K562 (cell line): Measurements from ENCODE around the gene ARIH1. TPM values are rescaled to one million over a fixed set of nuclear protein-coding genes. Genes with fewer than 3 reads are reported as not detected.

Source experiments
- ATAC-seq: fragments of 200-7000 bp; cut with Tn5 transposase; 3 replicates; pipeline ENCODE4 v1.9.1; 2020; ENCODE audit warnings: moderate library complexity
- BruUV-seq: library from RNA; stranded (reverse); fragments of 400-500 nt; replicated peaks from 2 replicates; lab custom pipeline; 2021; lab: Mats Ljungman, UMichigan
- CTCF ChIA-PET: fragments of 300-600 bp; formaldehyde crosslinking; extraction: SDS; loops from one replicate; lab custom pipeline; 2021; ENCODE audit warnings: low intra/inter-chr PET ratio; lab: Yijun Ruan, JAX
- POLR2A ChIA-PET: fragments of 300-600, 350-650 bp; sonication (Branson Sonifier 250); formaldehyde crosslinking; extraction: SDS; loops from one replicate; lab custom pipeline; 2021; ENCODE audit warnings: antibody characterized with exemption, inconsistent platforms; lab: Yijun Ruan, JAX
- DNase-seq, 4 experiments: peaks; one replicate each; pipeline versions ENCODE4 v3.0.0 to v3.0.0-alpha.2; 2011 to 2018; ENCODE audit warnings: low spot score in 3 of 4, mixed read lengths in 3 of 4; ENCODE audit errors: extremely low read depth in 1 of 4
- FAIRE-seq: peaks from 2 replicates; lab custom pipeline; 2011; peaks lifted over from hg19 to GRCh38; lab: Jason Lieb, UNC
- H2AFZ ChIP-seq: 2 replicates; pipeline ENCODE4 v1.6.0; 2011; ENCODE audit warnings: low read depth, low read length, control low read depth, inconsistent platforms
- H3K27ac ChIP-seq: fragments of 200-600 bp; 3 replicates; pipeline ENCODE4 v1.8.0; 2011; ENCODE audit warnings: low read depth, mild to moderate bottlenecking, control low read depth, inconsistent platforms, low read length, moderate library complexity, mixed read lengths; ENCODE audit errors: extremely low read depth
- H3K27me3 ChIP-seq, 2 experiments: fragments of 300-600 bp in 1 of 2; 2 replicates in 1 of 2; 3 replicates in 1 of 2; pipeline versions ENCODE4 v1.6.0 to v1.8.0; 2011; ENCODE audit warnings: inconsistent platforms in 2 of 2, low read length in 2 of 2, mild to moderate bottlenecking in 1 of 2, mixed read lengths in 1 of 2, moderate library complexity in 1 of 2; ENCODE audit not compliant: control insufficient read depth in 2 of 2, insufficient read depth in 2 of 2
- H3K36me3 ChIP-seq: fragments of 300-600 bp; 3 replicates; pipeline ENCODE4 v1.8.0; 2011; ENCODE audit warnings: mild to moderate bottlenecking, low read length, inconsistent platforms; ENCODE audit not compliant: control insufficient read depth, insufficient read depth
- H3K4me1 ChIP-seq, 2 experiments: fragments of 200-600 bp in 1 of 2; replicated peaks in 1 of 2; 2 replicates in 1 of 2; 3 replicates in 1 of 2; pipeline versions ENCODE4 v1.5.1 to v1.8.0; 2011; ENCODE audit warnings: inconsistent platforms in 2 of 2, low read length in 2 of 2, mild to moderate bottlenecking in 1 of 2, mixed read lengths in 1 of 2, moderate library complexity in 1 of 2; ENCODE audit not compliant: control insufficient read depth in 2 of 2, insufficient read depth in 2 of 2
- H3K4me2 ChIP-seq: 2 replicates; pipeline ENCODE4 v1.6.1; 2011; ENCODE audit warnings: low read length, control low read depth, inconsistent platforms, mixed read lengths; ENCODE audit not compliant: insufficient read depth
- H3K4me3 ChIP-seq: fragments of 200-600 bp; sonication (generic), shearing (Covaris generic); 2 replicates; pipeline ENCODE4 v1.5.1; 2016; ENCODE audit warnings: control low read depth, inconsistent platforms
- H3K79me2 ChIP-seq: fragments of 200-600 bp; 3 replicates; pipeline ENCODE4 v1.8.0; 2011; ENCODE audit warnings: low read length, inconsistent platforms; ENCODE audit not compliant: control insufficient read depth, insufficient read depth
- H3K9ac ChIP-seq, 2 experiments: 2 replicates each; pipeline versions ENCODE4 v1.6.0 to v1.6.1; 2011; ENCODE audit warnings: low read depth in 2 of 2, low read length in 2 of 2, control low read depth in 1 of 2, inconsistent platforms in 1 of 2, mild to moderate bottlenecking in 1 of 2, mixed read lengths in 1 of 2; ENCODE audit not compliant: insufficient read depth in 1 of 2
- H3K9me1 ChIP-seq: one replicate; pipeline ENCODE4 v1.6.0; 2011; ENCODE audit warnings: inconsistent platforms, mild to moderate bottlenecking, low read length, moderate library complexity; ENCODE audit not compliant: control insufficient read depth, insufficient read depth
- H3K9me3 ChIP-seq: replicated peaks from 2 replicates; pipeline ENCODE4 v1.5.1; 2011; ENCODE audit warnings: low read depth, low read length, inconsistent platforms; ENCODE audit not compliant: control insufficient read depth, insufficient read depth
- H4K20me1 ChIP-seq: replicated peaks from 2 replicates; pipeline ENCODE4 v1.6.1; 2011; ENCODE audit warnings: low read length, inconsistent platforms, mixed read lengths; ENCODE audit not compliant: control insufficient read depth, insufficient read depth
- BHLHE40 ChIP-seq: IDR thresholded peaks from 2 replicates; pipeline ENCODE4 v1.6.1; 2011; ENCODE audit warnings: low read length, improper control_type of control experiment
- CEBPB ChIP-seq: fragments of 450-650 bp; IDR thresholded peaks from 2 replicates; pipeline ENCODE4 v1.6.1; 2016; ENCODE audit warnings: missing genetic modification characterization, missing compliant biosample characterization
- CEBPG ChIP-seq, 3 experiments: fragments of 200-800 bp in 1 of 3; sonication (Bioruptor generic) in 1 of 3; sonication (generic) in 1 of 3; formaldehyde crosslinking in 1 of 3; IDR thresholded peaks in 2 of 3; conservative IDR thresholded peaks in 1 of 3; 2 replicates each; pipeline versions ENCODE4 v1.6.1 to v1.8.0; 2016 to 2022; ENCODE audit warnings: missing compliant biosample characterization in 2 of 3, missing genetic modification characterization in 2 of 3, mild to moderate bottlenecking in 1 of 3, missing genetic modification reagents in 1 of 3
- HNRNPLL ChIP-seq: fragments of 200-400 bp; formaldehyde crosslinking; IDR thresholded peaks from 2 replicates; pipeline ENCODE4 v1.6.1; 2017; ENCODE audit warnings: low read length, low read depth, mild to moderate bottlenecking; ENCODE audit not compliant: poor library complexity, severe bottlenecking
- KDM5B ChIP-seq: fragments of 200-600 bp; sonication (generic); IDR thresholded peaks from 2 replicates; pipeline ENCODE4 v1.6.1; 2012; ENCODE audit warnings: low read depth, mild to moderate bottlenecking, moderate library complexity, low read length, control low read depth, inconsistent platforms; ENCODE audit not compliant: insufficient replicate concordance
- NFE2 ChIP-seq: IDR thresholded peaks from 2 replicates; pipeline ENCODE4 v1.6.1; 2014; ENCODE audit warnings: antibody characterized with exemption, low read depth
- SETDB1 ChIP-seq: IDR thresholded peaks from one replicate; pipeline ENCODE4 v1.6.1; 2012; ENCODE audit warnings: low read length, control low read depth, inconsistent platforms
- TBL1XR1 ChIP-seq, 2 experiments: IDR thresholded peaks; 2 replicates each; pipeline ENCODE4 v1.6.1; 2012; ENCODE audit warnings: improper control_type of control experiment in 2 of 2, low read length in 2 of 2, mild to moderate bottlenecking in 1 of 2
- XRCC5 ChIP-seq: fragments of 200-400 bp; formaldehyde crosslinking; IDR thresholded peaks from 2 replicates; pipeline ENCODE4 v1.6.1; 2017; ENCODE audit warnings: low read depth, mild to moderate bottlenecking, low read length
- ZFX ChIP-seq: sonication (generic); formaldehyde crosslinking; IDR thresholded peaks from 2 replicates; pipeline ENCODE4 v1.8.0; 2022; ENCODE audit warnings: mild to moderate bottlenecking, missing genetic modification reagents, moderate library complexity
- ZNF274 ChIP-seq: IDR thresholded peaks from 2 replicates; pipeline ENCODE4 v1.6.1; 2011; ENCODE audit warnings: low read depth, mild to moderate bottlenecking, low read length, moderate library complexity, borderline replicate concordance
- ZNF586 ChIP-seq: fragments of 450-650 bp; formaldehyde crosslinking; conservative IDR thresholded peaks from 2 replicates; pipeline ENCODE4 v1.4.0; 2020; ENCODE audit warnings: mild to moderate bottlenecking, moderate library complexity
- WGBS: fragments of 100-300 bp; shearing (Covaris generic); methylation state at CpG from one replicate; pipeline ENCODE4 v1.1.6; 2016; ENCODE audit warnings: low coverage, mixed read lengths; ENCODE audit not compliant: insufficient coverage; ENCODE audit errors: missing lambda C conversion rate; 5-methylcytosine and 5-hydroxymethylcytosine counted together
- in situ Hi-C: fragments of 300-500 bp; cut with MboI; formaldehyde crosslinking; loops from 4 replicates; pipeline ENCODE4 v1.15.0; 2018; ENCODE audit warnings: inconsistent platforms, mixed read lengths
- intact Hi-C: fragments of 100-400 bp; cut with micrococcal nuclease; formaldehyde crosslinking; loops from 2 replicates; pipeline ENCODE4 v1.14.2; 2022
- polyA plus RNA-seq, 8 experiments: library from polyadenylated mRNA; depleted of rRNA in 4 of 8; stranded (reverse) in 5 of 8; unstranded in 3 of 8; fragments of >200 nt; fragmentation: Nextera tagmentation in 2 of 8; fragmentation: Illumina TruSeq in 1 of 8; extraction: Ambion mirVana in 2 of 8; extraction: Trizol in 1 of 8; gene quantifications; 2 replicates each; pipeline versions ENCODE4 v1.2.1 to v1.2.3, GENCODE V29; 2011 to 2014; ENCODE audit warnings: inconsistent platforms in 1 of 8, missing spikeins in 1 of 8
- total RNA-seq, 7 experiments: library from RNA; depleted of rRNA in 6 of 7; stranded (reverse); fragments of >200 nt in 6 of 7; fragmentation: Illumina TruSeq in 2 of 7; extraction: Trizol in 2 of 7; gene quantifications; 2 replicates each; pipeline versions ENCODE4 v1.2.1 to v1.2.3, GENCODE V29; 2011 to 2021; ENCODE audit warnings: low replicate concordance in 1 of 7
- TF ChIP-seq, protein P1 (sequence below): sonication (generic); IDR thresholded peaks from 2 replicates; pipeline ENCODE4 v1.6.1; 2016
- TF ChIP-seq, protein P2 (sequence below): fragments of 450-650 bp; formaldehyde crosslinking; IDR thresholded peaks from 2 replicates; pipeline ENCODE4 v1.4.0; 2022; ENCODE audit warnings: missing genetic modification characterization

ARIH1 gene
- total and polyA plus RNA-seq, 9 of the 15 experiments (the other 6 are each of a cell fraction or from before 2014, with no cell fraction given): 17.7 to 125 (median 31.4) TPM

DNA sequence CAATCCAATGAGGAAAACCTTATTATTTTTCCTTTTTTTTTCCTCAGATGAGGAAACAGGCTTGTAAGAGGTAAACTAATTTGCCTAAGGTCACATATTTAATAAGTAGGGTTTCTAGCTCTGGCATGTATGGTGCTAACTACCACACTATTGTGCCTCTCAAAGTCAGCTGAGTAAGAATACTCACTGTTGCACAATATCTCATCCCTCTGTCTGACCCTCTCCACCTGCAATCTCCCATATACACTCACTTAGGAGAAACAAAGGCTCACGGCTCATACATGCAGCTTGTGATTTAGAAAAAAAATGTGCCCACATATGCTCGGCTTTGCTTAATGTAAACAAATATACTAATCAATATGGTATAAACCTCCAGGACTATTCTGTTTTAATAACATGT lies 10.4 kb upstream of the ARIH1 start:
- in situ Hi-C loops (no loop called here), intact Hi-C loops (no loop called here)
- H3K9ac ChIP-seq: no peak overlapping the region
- no peaks in the 10 kb centered on the region for H3K4me1 ChIP-seq
- no peaks in the 10 kb centered on the region for H3K79me2 ChIP-seq
- no peak overlapping the region for H2AFZ ChIP-seq
- CTCF ChIA-PET: interaction anchor here (0.6 kb wide), 1 partner anchor 258 kb away, joined by 4 read pairs; no protein-coding TSS in a partner anchor
- no peaks in the 10 kb centered on the region for H4K20me1 ChIP-seq
- no peak for ATAC-seq
- BruUV-seq: no TSS peak
- FAIRE-seq: no peak
- H3K9me1 ChIP-seq: no peaks in the 10 kb centered on the region
- no peak overlapping the region for H3K27ac ChIP-seq
- no peaks in the 10 kb centered on the region for H3K36me3 ChIP-seq
- no peak overlapping the region for H3K4me3 ChIP-seq
- 12% methylated on average over 2 of the region's 2 CpGs for WGBS
- H3K27me3 ChIP-seq: peaks cover 3 to 5% of the 10 kb centered on the region in 2 experiments; a peak in 2 of 5 replicates
- TF ChIP-seq CEBPG (CRISPR knock-in tag; IDR thresholded peaks at IDR 0.05) (no peak), CEBPG (tag; conservative IDR thresholded peaks at IDR 0.05 in 1 of 2, IDR thresholded peaks at IDR 0.05 in 1 of 2) (peak; percentile 33 to 46; a peak in 1 of 4 replicates), ZNF274 (no peak), CEBPB (tag) (peak; percentile 59)
- H3K4me2 ChIP-seq: no peak overlapping the region
- DNase-seq: no peak
- no peaks in the 10 kb centered on the region for H3K9me3 ChIP-seq
- POLR2A ChIA-PET: interaction anchor here (1.2 kb wide), 1 partner anchor 10 kb away, joined by 6 read pairs; no protein-coding TSS in a partner anchor

GRCh38 chr15:72464251-72464650 lies 9.9 kb upstream of the ARIH1 start:
- Histone ChIP-seq H3K27me3 (peaks cover 3 to 5% of the 10 kb centered on the region in 2 experiments; a peak in 2 of 5 replicates), H4K20me1 (no peaks in the 10 kb centered on the region), H3K79me2 (no peaks in the 10 kb centered on the region), H3K9me1 (no peaks in the 10 kb centered on the region), H3K4me1 (no peaks in the 10 kb centered on the region), H3K9me3 (no peaks in the 10 kb centered on the region), H3K9ac (no peak overlapping the region), H3K4me3 (no peak overlapping the region), H3K27ac (no peak overlapping the region), H2AFZ (no peak overlapping the region), H3K36me3 (no peaks in the 10 kb centered on the region), H3K4me2 (no peak overlapping the region)
- intact Hi-C loops: no loop called here
- ChIA-PET CTCF (no interaction called here), POLR2A (interaction anchor here (0.6 to 1.2 kb wide), 2 partner anchors 9 to 151 kb away, joined by 3 to 6 read pairs; no protein-coding TSS in a partner anchor)
- WGBS: 32% methylated on average over 7 of the region's 7 CpGs
- DNase-seq (no peak), ATAC-seq (no peak), FAIRE-seq (no peak)
- in situ Hi-C loops: no loop called here
- no TSS peak for BruUV-seq
- TF ChIP-seq BHLHE40 (no peak), KDM5B (no peak), XRCC5 (no peak), SETDB1 (no peak), ZNF586 (CRISPR knock-in tag) (no peak), TBL1XR1 (IDR thresholded peaks at IDR 0.05; ENCODE audit: low read length in 2 of 2) (no peak), HNRNPLL (no peak), ZFX (CRISPR knock-in tag) (no peak), NFE2 (no peak)
- TF ChIP-seq, protein P1, sequence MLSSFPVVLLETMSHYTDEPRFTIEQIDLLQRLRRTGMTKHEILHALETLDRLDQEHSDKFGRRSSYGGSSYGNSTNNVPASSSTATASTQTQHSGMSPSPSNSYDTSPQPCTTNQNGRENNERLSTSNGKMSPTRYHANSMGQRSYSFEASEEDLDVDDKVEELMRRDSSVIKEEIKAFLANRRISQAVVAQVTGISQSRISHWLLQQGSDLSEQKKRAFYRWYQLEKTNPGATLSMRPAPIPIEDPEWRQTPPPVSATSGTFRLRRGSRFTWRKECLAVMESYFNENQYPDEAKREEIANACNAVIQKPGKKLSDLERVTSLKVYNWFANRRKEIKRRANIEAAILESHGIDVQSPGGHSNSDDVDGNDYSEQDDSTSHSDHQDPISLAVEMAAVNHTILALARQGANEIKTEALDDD: no peak
- TF ChIP-seq, protein P2, sequence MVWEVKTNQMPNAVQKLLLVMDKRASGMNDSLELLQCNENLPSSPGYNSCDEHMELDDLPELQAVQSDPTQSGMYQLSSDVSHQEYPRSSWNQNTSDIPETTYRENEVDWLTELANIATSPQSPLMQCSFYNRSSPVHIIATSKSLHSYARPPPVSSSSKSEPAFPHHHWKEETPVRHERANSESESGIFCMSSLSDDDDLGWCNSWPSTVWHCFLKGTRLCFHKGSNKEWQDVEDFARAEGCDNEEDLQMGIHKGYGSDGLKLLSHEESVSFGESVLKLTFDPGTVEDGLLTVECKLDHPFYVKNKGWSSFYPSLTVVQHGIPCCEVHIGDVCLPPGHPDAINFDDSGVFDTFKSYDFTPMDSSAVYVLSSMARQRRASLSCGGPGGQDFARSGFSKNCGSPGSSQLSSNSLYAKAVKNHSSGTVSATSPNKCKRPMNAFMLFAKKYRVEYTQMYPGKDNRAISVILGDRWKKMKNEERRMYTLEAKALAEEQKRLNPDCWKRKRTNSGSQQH: no peak
